Measurements from ENCODE around the gene SYTL3.
A peak's percentile ranks its signal among the peaks of the same experiment; 100 is the strongest.
"Not testable (repeated sequence)": the region's sequence is repeated elsewhere in the genome, so short reads cannot be mapped to it uniquely, and the experiment has no call there.

SYTL3 gene

DNA sequence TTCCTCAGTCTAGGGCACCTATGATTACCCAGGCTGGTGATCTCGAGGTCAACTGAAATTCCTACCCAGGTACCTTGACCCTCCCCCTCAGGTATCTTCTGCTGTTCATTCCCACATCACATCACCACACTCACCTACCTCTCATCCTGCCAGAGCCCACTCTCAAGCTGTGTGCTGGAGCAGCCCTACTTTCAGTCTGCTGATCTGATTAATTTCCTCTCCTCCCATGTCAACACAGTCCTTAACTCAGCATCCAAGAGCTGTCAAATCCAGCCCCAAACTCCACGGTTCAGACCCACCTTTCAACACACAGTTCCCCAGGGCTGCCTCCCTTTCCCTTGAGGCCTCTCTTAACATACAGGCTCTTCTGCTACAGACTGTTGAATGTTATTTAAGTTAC, 126.9 kb downstream of the SYTL3 start:
- DNase-seq (ENCODE audit: low spot score): no peak

- no peak for DNase-seq (ENCODE audit: low spot score)
These were observed 127.7 kb downstream of the SYTL3 start for GRCh38 chr6:158777510-158777909.

GRCh38 chr6:158778005-158778527, 128.2 kb downstream of the SYTL3 start:
- DNase-seq (ENCODE audit: low spot score): no peak

GRCh38 chr6:158780246-158780884, 130.5 kb downstream of the SYTL3 start:
- DNase-seq (ENCODE audit: low spot score): no peak

GRCh38 chr6:158780988-158781691, 131.3 kb downstream of the SYTL3 start:
- no peak for DNase-seq (ENCODE audit: low spot score)

DNA sequence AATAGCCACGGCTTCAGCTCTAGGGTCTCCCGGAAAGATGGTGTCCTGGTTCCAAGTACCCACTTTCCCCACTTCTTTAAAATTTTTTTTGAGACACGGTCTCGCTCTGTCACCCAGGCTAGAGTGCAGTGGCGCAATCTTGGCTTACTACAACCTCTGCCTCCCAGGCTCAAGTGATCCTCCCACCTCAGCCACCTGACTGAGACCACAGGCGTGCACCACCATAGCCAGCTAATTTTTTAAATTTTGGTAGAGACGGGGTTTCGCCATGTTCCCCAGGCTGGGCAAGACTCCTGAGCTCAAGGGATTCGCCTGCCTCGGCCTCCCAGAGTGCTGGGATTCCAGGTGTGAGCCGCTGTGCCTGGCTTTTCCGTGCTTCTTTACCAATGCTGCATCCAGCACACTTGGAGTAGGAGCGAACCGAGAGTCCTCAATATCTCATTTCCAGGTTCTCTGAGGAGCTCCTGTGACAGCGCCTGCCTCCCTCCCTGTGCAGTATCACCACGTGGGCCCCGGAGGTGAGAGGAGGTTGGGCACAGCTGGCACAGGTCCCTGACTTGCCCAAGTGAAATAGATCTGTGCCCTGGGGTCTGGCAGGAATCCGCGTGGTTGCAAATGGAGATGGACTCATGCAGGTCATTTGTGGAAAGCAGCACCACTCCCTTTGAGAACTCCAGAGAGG, 132.0 kb downstream of the SYTL3 start:
- DNase-seq (ENCODE audit: low spot score): no peak

- no peak for DNase-seq (ENCODE audit: low spot score)
These were observed 132.7 kb downstream of the SYTL3 start for GRCh38 chr6:158782432-158783166.

DNA sequence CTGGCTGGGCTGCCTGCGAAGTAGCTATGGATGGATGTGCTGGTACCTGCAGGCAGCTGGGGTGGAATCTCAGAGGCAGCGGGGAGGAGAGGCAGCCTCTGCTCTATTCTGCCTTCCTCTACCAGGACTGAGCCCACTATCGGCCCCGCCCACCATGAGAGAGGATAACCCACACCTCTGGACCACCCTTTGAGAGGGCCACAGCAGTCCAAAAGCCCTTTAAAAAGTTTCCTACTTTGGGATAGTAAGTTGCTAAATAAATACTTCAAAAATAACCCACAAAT, 133.3 kb downstream of the SYTL3 start:
- DNase-seq (ENCODE audit: low spot score): no peak

GRCh38 chr6:158783851-158784250, 134.0 kb downstream of the SYTL3 start:
- no peak for DNase-seq (ENCODE audit: low spot score)

- DNase-seq (ENCODE audit: low spot score): no peak
These were observed 134.7 kb downstream of the SYTL3 start for GRCh38 chr6:158784505-158784904.

DNA sequence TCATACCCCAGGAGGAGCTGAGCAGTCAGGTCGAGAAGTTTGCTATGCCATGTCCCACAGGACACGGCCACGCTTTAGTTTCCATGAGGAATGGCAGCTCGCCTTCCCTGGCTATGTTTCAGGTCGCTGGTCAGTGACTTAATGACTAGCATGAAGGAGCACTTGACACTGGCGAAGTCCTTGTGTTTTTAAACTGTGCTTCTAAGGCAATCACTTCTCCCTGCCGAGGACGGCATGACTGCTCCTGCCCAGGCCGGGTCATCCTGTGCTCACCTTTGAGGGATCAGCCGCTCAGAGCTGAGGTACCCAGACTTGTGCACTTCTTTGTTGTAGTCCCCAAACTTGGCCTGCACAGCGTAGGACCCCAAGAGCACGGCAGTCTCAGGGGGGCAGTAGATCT, 135.2 kb downstream of the SYTL3 start:
- no peak for DNase-seq (ENCODE audit: low spot score)

GRCh38 chr6:158786645-158787304, 136.9 kb downstream of the SYTL3 start:
- DNase-seq (ENCODE audit: low spot score): no peak

- no peak for DNase-seq (ENCODE audit: low spot score)
These were observed 137.5 kb downstream of the SYTL3 start for GRCh38 chr6:158787395-158787794.

- DNase-seq (ENCODE audit: low spot score): no peak
These were observed 139.5 kb downstream of the SYTL3 start for GRCh38 chr6:158789115-158789917.

DNA sequence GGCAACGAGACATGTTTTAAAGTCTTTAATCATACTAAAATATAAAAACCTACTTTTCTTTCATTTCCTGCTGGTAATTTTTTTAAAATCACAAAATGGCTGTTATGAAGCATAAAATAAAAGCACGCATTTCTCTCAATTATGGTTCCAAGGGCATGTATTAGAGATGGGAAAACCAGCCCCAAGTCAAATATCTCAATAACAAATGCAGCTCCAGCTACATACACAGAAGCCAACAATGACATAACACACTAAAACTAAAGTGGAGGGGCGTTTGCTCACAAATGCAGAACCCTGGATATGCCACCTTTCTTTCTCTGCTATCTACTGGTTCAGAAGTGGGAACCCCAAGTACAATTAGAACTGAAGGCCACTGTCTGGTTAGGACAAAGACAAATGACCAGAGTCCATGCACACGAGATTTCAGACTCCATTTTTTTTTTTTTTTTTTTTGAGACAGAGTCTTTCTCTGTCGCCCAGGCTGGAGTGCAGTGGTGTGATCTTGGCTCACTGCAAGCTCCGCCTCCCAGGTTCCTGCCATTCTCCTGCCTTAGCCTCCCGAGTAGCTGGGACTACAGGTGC, 141.5 kb downstream of the SYTL3 start:
- DNase-seq (ENCODE audit: low spot score): no peak

DNA sequence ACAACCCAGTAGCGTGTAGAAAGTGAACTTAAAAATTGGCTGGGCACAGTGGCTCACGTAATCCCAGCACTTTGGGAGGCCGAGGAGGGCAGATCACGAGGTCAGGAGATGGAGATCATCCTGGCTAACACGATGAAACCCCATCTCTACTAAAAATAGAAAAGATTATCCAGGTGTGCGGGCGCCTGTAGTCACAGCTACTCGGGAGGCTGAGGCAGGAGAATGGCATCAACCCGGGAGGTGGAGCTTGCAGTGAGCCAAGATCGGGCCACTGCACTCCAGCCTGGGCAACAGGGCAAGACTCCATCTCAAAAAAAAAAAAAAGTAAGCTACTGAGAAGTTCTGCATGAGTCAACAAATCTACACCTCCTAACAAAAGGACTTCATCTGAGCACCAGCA, 142.7 kb downstream of the SYTL3 start:
- DNase-seq (ENCODE audit: low spot score): not testable (repeated sequence)

- peak; percentile 67 for DNase-seq (ENCODE audit: low spot score)
These were observed 143.6 kb downstream of the SYTL3 start for GRCh38 chr6:158793432-158793831.

- DNase-seq (ENCODE audit: low spot score): no peak
These were observed 145.7 kb downstream of the SYTL3 start for GRCh38 chr6:158795516-158795915.

DNA sequence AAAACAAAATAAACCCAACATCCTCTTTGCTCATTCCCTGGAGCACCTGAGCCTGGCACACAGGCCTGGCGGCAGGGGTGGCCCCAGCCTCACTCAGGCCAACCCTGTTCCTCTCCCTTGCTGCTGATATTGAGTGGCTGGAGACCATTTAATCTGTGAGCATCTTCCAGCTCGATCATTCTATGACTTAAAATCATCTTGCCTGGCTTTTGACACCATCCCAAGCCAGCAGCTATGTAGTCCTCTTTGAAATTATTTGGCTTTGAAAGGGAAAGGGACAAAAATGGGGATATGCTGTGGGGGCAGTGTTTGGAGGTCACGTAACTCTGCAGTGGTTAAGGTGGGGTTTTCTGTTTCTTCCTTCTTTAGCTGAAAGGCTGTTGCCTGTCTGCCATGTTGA, 146.5 kb downstream of the SYTL3 start:
- no peak for DNase-seq (ENCODE audit: low spot score)

DNA sequence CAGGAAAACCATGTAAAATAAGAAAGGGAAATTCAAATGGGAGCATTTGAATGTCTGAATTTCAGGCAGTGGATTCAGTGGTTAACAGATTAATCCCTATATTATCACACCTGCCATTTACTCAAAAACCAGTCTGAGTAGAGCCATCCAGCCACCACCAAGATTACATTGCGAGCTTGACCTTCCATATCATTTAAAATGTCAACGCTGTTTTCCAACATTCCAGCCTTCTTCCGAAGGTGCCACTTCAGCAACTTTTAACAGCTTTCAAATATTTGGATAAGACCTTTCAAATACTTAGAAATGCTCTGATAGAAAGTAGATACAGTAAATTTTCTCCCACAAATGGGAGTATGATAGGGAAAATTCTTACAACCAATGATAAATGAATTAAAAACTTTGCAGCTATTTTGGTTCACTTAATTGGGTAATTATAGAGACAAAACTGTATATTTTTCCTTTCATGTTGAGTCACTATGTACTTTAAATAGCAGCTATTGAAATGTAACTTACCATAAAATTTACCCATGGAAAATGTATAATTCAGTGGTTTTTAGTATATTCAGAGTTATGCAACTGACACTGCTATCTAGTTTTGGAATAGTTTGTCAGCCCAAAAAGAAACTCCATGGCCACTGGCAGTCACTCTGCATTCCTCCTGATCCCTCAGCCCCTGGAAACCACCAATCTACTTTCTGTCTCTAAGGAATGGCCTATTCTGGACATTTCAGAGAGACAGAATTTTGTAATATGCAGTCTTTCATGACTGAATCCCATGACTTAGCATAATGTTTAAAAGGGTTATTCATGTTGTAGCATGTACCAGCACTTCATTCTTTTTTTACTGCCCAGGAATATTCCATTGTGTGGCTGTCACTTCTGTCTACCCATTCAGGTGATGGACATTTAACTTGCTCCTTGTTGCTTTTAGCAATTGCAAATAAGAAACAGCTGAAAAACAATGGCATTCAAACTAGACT, 147.8 kb downstream of the SYTL3 start:
- no peak for DNase-seq (ENCODE audit: low spot score)

Data from hematopoietic multipotent progenitor cell treated with erythropoietin and hydrocortisone succinate and interleukin-3 and kit ligand, for 15 days (in vitro differentiated cells).